Measurements from ENCODE around the gene ANKRD9.

GRCh38 chr14:102548616-102549240, 39.2 kb upstream of the ANKRD9 start:
- TF ChIP-seq CEBPB (IDR thresholded peaks at IDR 0.05) (no peak), EP300 (IDR thresholded peaks at IDR 0.05; ENCODE audit: borderline replicate concordance) (no peak), MAX (IDR thresholded peaks at IDR 0.05) (no peak), RAD21 (IDR thresholded peaks at IDR 0.05; ENCODE audit: low read depth) (no peak), CREB1 (IDR thresholded peaks at IDR 0.05; ENCODE audit: low read depth) (no peak)
- TF ChIP-seq, protein P1, sequence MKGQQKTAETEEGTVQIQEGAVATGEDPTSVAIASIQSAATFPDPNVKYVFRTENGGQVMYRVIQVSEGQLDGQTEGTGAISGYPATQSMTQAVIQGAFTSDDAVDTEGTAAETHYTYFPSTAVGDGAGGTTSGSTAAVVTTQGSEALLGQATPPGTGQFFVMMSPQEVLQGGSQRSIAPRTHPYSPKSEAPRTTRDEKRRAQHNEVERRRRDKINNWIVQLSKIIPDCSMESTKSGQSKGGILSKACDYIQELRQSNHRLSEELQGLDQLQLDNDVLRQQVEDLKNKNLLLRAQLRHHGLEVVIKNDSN (IDR thresholded peaks at IDR 0.05) = no peak

All from Ishikawa (cell line).